Upper lobe of left lung (tissue), 6 donors: Measurements from ENCODE around the gene RCAN3. TPM values are rescaled to one million over a fixed set of nuclear protein-coding genes. Genes with fewer than 3 reads are reported as not detected.
"Not testable (repeated sequence)": the region's sequence is repeated elsewhere in the genome, so short reads cannot be mapped to it uniquely, and the experiment has no call there.

Experiments
- ATAC-seq, 2 donors: fragments of 200-7000 bp; cut with Tn5 transposase; one replicate each; pipeline ENCODE4 v1.9.1; 2022; ENCODE audit warnings: mild to moderate bottlenecking in 2 of 2, moderate library complexity in 2 of 2; ENCODE audit not compliant: low FRiP score in 2 of 2
- DNase-seq, 2 donors: peaks; one replicate each; pipeline ENCODE4 v3.0.0-alpha.2; 2019 to 2020
- H3K27ac ChIP-seq, 4 donors: fragments of 200-600 bp; sonication (generic); one replicate each; pipeline ENCODE4 v1.5.1; 2016 to 2019
- H3K27me3 ChIP-seq, 4 donors: fragments of 200-600 bp; sonication (generic); one replicate each; pipeline ENCODE4 v1.5.1; 2017 to 2019
- H3K36me3 ChIP-seq, 4 donors: fragments of 200-600 bp; sonication (generic); one replicate each; pipeline ENCODE4 v1.5.1; 2016 to 2019
- H3K4me1 ChIP-seq, 4 donors: fragments of 200-600 bp; sonication (generic); one replicate each; pipeline ENCODE4 v1.5.1; 2018 to 2019
- H3K4me3 ChIP-seq, 4 donors: fragments of 200-600 bp; sonication (generic); one replicate each; pipeline ENCODE4 v1.5.1; 2017 to 2019; ENCODE audit warnings: mild to moderate bottlenecking in 2 of 4, moderate library complexity in 1 of 4
- H3K9me3 ChIP-seq, 4 donors: fragments of 200-600 bp; sonication (generic); one replicate each; pipeline ENCODE4 v1.5.1; 2018 to 2019
- EP300 ChIP-seq, 4 donors: sonication (generic); formaldehyde crosslinking; IDR thresholded peaks; one replicate each; pipeline ENCODE4 v1.5.1; 2017; ENCODE audit warnings: antibody characterized with exemption in 4 of 4, control low read depth in 2 of 4
- POLR2A ChIP-seq, 4 donors: fragments of 450-650 bp; IDR thresholded peaks; one replicate each; pipeline ENCODE4 v1.5.1; 2016 to 2017; ENCODE audit warnings: antibody characterized with exemption in 4 of 4, mild to moderate bottlenecking in 2 of 4
- POLR2AphosphoS5 ChIP-seq, 2 donors: sonication (generic); formaldehyde crosslinking; IDR thresholded peaks; one replicate each; pipeline ENCODE4 v1.5.1; 2017; ENCODE audit warnings: antibody characterized with exemption in 2 of 2
- WGBS, 2 donors: methylation state at CpG; one replicate each; pipeline ENCODE4 v1.1.5; 2017 to 2018; 5-methylcytosine and 5-hydroxymethylcytosine counted together
- total RNA-seq, 6 donors: library from RNA; depleted of rRNA in 4 of 6; stranded (reverse); fragments of >200 nt in 4 of 6; gene quantifications; one replicate each; pipeline versions ENCODE4 v1.1.0 to v1.2.1, GENCODE V29; 2016 to 2021
- TF ChIP-seq, protein P1 (sequence below), 6 experiments: fragments of 450-650 bp in 4 of 6; fragments of 200-600 bp in 2 of 6; sonication (generic) in 2 of 6; IDR thresholded peaks; one replicate each; pipeline ENCODE4 v1.5.1; 2016 to 2019; ENCODE audit warnings: antibody characterized with exemption in 6 of 6
- donor health status: DM: no; HTN: no; CAD: no; lungs with moderate emphysema.
- donor health status: DM: no; HTN: yes; CAD: no; lungs with severe emphysema.

Gene RCAN3
- total RNA-seq, 6 donors from 2014 or later = 13.6 to 35.5 (median 18.6) TPM

GRCh38 chr1:24528744-24529143 is 26.1 kb downstream of the RCAN3 start:
- H3K9me3 ChIP-seq = no peaks in the 10 kb centered on the region
- no peaks in the 10 kb centered on the region for H3K27me3 ChIP-seq
- ATAC-seq (no peak), DNase-seq (no peak)
- 96 to 98% methylated on average over 2 of the region's 2 CpGs for WGBS, 2 donors
- TF ChIP-seq POLR2A (IDR thresholded peaks at IDR 0.05) = no peak
- TF ChIP-seq EP300 (IDR thresholded peaks at IDR 0.05) = no peak
- TF ChIP-seq, protein P1, sequence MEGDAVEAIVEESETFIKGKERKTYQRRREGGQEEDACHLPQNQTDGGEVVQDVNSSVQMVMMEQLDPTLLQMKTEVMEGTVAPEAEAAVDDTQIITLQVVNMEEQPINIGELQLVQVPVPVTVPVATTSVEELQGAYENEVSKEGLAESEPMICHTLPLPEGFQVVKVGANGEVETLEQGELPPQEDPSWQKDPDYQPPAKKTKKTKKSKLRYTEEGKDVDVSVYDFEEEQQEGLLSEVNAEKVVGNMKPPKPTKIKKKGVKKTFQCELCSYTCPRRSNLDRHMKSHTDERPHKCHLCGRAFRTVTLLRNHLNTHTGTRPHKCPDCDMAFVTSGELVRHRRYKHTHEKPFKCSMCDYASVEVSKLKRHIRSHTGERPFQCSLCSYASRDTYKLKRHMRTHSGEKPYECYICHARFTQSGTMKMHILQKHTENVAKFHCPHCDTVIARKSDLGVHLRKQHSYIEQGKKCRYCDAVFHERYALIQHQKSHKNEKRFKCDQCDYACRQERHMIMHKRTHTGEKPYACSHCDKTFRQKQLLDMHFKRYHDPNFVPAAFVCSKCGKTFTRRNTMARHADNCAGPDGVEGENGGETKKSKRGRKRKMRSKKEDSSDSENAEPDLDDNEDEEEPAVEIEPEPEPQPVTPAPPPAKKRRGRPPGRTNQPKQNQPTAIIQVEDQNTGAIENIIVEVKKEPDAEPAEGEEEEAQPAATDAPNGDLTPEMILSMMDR (IDR thresholded peaks at IDR 0.05) = no peak
- TF ChIP-seq POLR2AphosphoS5 (IDR thresholded peaks at IDR 0.05) = no peak
- H3K36me3 ChIP-seq = peaks cover 0 to 3% (median 0%) of the 10 kb centered on the region in 4 donors
- H3K4me1 ChIP-seq = no peaks in the 10 kb centered on the region
- H3K4me3 ChIP-seq = no peak overlapping the region
- H3K27ac ChIP-seq = no peak overlapping the region

DNA sequence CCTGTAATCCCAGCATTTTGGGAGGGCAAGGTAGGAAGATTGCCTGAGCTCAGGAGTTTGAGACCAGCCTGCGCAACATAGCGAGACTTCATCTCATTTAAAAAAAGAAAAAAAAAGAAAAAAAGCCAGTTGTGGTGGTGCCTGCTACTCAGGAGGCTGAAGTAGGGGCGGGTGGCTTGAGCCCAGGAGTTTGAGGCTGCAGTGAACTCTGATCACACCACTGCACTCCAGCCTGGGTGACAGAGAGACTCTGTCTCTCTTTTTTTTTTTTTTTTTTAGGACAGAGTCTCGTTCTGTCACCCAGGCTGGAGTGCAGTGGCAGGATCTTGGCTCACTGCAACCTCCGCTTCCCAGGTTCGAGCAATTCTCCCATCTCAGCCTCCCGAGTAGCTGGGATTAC is 26.7 kb downstream of the RCAN3 start:
- H3K4me3 ChIP-seq, H3K36me3 ChIP-seq, H3K4me1 ChIP-seq, DNase-seq, ATAC-seq, H3K27ac ChIP-seq, H3K27me3 ChIP-seq, H3K9me3 ChIP-seq: not testable (repeated sequence)
- 93 to 94% methylated on average over 7 of the region's 7 CpGs for WGBS, 2 donors

- Histone ChIP-seq H3K4me1 (peaks cover 0 to 7% (median 2%) of the 10 kb centered on the region in 4 donors), H3K36me3 (peaks cover 0 to 5% (median 3%) of the 10 kb centered on the region in 4 donors), H3K4me3 (peak overlapping the region in 2 of 4 donors; percentile 11 to 21), H3K27me3 (no peaks in the 10 kb centered on the region), H3K9me3 (no peaks in the 10 kb centered on the region), H3K27ac (peak overlapping the region in 2 of 4 donors; percentile 57 to 62)
- TF ChIP-seq, protein P1 (IDR thresholded peaks at IDR 0.05) = peak in 1 of 6 experiments; percentile 5
- TF ChIP-seq POLR2AphosphoS5 (IDR thresholded peaks at IDR 0.05) = no peak
- ATAC-seq = peak in 1 of 2 donors; percentile 14
- 77 to 85% methylated on average over 20 to 21 of the region's 21 CpGs for WGBS, 2 donors
- DNase-seq = peak; percentile 23 to 81
Measured at GRCh38 chr1:24535021-24535424, 32.4 kb downstream of the RCAN3 start.

DNA sequence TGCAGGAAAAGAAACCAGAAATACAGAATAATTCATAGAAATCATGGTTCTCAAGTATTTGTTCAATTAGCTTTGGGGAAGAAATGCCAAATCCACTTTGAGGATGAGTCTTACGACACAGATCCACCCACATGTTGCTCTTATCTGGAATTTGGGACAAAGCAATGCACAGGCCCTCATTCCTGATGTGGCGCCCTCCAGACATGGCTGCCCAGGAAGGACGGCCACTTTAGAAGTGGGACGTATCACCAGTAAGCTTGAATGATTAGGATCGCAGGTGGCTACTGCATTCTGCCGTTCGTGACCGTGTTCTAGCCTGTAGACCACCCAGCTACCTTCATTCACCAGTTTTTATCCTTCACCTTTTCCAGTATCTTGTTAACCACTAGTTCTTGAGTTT is 33.1 kb downstream of the RCAN3 start:
- DNase-seq (no peak), ATAC-seq (no peak)
- no peaks in the 10 kb centered on the region for H3K27me3 ChIP-seq
- no peaks in the 10 kb centered on the region for H3K9me3 ChIP-seq
- peaks cover 0 to 11% (median 2%) of the 10 kb centered on the region in 4 donors for H3K4me1 ChIP-seq
- peaks cover 0 to 5% (median 3%) of the 10 kb centered on the region in 4 donors for H3K36me3 ChIP-seq
- WGBS, 2 donors = 88 to 94% methylated on average over 8 of the region's 8 CpGs
- peak overlapping the region in 2 of 4 donors; percentile 44 to 56 for H3K27ac ChIP-seq
- H3K4me3 ChIP-seq = no peak overlapping the region
- TF ChIP-seq EP300 (IDR thresholded peaks at IDR 0.05) (no peak), POLR2AphosphoS5 (IDR thresholded peaks at IDR 0.05) (no peak), POLR2A (IDR thresholded peaks at IDR 0.05) (no peak)
- TF ChIP-seq, protein P1 (IDR thresholded peaks at IDR 0.05) = no peak

DNA sequence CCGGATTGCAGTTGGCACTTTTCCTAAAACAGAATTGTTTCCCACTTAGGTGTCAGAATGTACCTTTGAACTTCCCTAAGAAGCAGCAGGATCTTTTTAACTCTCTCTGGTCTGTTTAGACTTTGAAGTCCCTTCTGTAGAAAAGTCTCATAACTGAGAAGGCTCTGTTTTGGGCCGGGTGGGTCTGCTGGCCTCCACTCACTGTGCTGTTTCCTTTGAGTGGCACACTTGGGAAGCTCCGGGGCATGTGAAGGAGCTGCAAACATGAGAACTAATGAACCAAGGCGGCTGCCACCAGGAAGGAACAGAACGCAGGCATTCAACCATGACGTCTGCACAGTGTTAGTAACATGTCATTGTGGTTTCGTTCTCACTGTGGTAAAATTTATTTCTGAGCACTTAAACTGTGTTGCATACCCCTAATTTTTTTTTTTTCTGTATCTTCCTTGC is 33.8 kb downstream of the RCAN3 start:
- Histone ChIP-seq H3K36me3 (peaks cover 0 to 5% (median 3%) of the 10 kb centered on the region in 4 donors), H3K4me3 (no peak overlapping the region), H3K27ac (peak overlapping the region; percentile 35 to 56 (median 43)), H3K9me3 (no peaks in the 10 kb centered on the region), H3K27me3 (no peaks in the 10 kb centered on the region), H3K4me1 (peaks cover 3 to 15% (median 5%) of the 10 kb centered on the region in 4 donors)
- WGBS, 2 donors = 38 to 59% methylated on average over 7 of the region's 7 CpGs
- TF ChIP-seq EP300 (IDR thresholded peaks at IDR 0.05) (no peak), POLR2AphosphoS5 (IDR thresholded peaks at IDR 0.05) (peak in 1 of 2 donors; percentile 35), POLR2A (IDR thresholded peaks at IDR 0.05) (peak in 1 of 4 donors; percentile 55)
- TF ChIP-seq, protein P1 (IDR thresholded peaks at IDR 0.05) = no peak
- DNase-seq (peak in 1 of 2 donors; percentile 75), ATAC-seq (peak in 1 of 2 donors; percentile 42)
